ENCODE data around the gene IDH3B.
"Not testable (repeated sequence)": the region's sequence is repeated elsewhere in the genome, so short reads cannot be mapped to it uniquely, and the experiment has no call there.

IDH3B gene

GRCh38 chr20:2701671-2702081 is 37.7 kb upstream of the IDH3B start:
- Histone ChIP-seq H3K4me3 (ENCODE audit: low read depth, low read length) (no peak overlapping the region), H3K9me3 (ENCODE audit: control insufficient read depth, insufficient read depth, low read length) (no peaks in the 10 kb centered on the region), H3K27me3 (ENCODE audit: control insufficient read depth, insufficient read depth, low read length) (peaks cover 90% of the 10 kb centered on the region), H3K4me1 (ENCODE audit: control insufficient read depth, insufficient read depth, low read length) (peaks cover 29% of the 10 kb centered on the region), H3K27ac (ENCODE audit: low read depth, low read length) (peak overlapping the region; percentile 3), H3K36me3 (ENCODE audit: control insufficient read depth, insufficient read depth, low read length) (no peaks in the 10 kb centered on the region), H3K9ac (ENCODE audit: low read depth, low read length) (no peak overlapping the region)

GRCh38 chr20:2700913-2701620 is 37.1 kb upstream of the IDH3B start:
- Histone ChIP-seq H3K36me3 (ENCODE audit: control insufficient read depth, insufficient read depth, low read length) (no peaks in the 10 kb centered on the region), H3K27ac (ENCODE audit: low read depth, low read length) (peak overlapping the region; percentile 3), H3K27me3 (ENCODE audit: control insufficient read depth, insufficient read depth, low read length) (peaks cover 90% of the 10 kb centered on the region), H3K4me1 (ENCODE audit: control insufficient read depth, insufficient read depth, low read length) (peaks cover 23% of the 10 kb centered on the region), H3K9me3 (ENCODE audit: control insufficient read depth, insufficient read depth, low read length) (no peaks in the 10 kb centered on the region), H3K9ac (ENCODE audit: low read depth, low read length) (no peak overlapping the region), H3K4me3 (ENCODE audit: low read depth, low read length) (no peak overlapping the region)

- Histone ChIP-seq H3K9me3 (ENCODE audit: control insufficient read depth, insufficient read depth, low read length) (no peaks in the 10 kb centered on the region), H3K36me3 (ENCODE audit: control insufficient read depth, insufficient read depth, low read length) (no peaks in the 10 kb centered on the region), H3K4me1 (ENCODE audit: control insufficient read depth, insufficient read depth, low read length) (peaks cover 23% of the 10 kb centered on the region), H3K4me3 (ENCODE audit: low read depth, low read length) (no peak overlapping the region), H3K27ac (ENCODE audit: low read depth, low read length) (no peak overlapping the region), H3K27me3 (ENCODE audit: control insufficient read depth, insufficient read depth, low read length) (peaks cover 90% of the 10 kb centered on the region), H3K9ac (ENCODE audit: low read depth, low read length) (no peak overlapping the region)
Measured at GRCh38 chr20:2699775-2700413, 35.9 kb upstream of the IDH3B start.

DNA sequence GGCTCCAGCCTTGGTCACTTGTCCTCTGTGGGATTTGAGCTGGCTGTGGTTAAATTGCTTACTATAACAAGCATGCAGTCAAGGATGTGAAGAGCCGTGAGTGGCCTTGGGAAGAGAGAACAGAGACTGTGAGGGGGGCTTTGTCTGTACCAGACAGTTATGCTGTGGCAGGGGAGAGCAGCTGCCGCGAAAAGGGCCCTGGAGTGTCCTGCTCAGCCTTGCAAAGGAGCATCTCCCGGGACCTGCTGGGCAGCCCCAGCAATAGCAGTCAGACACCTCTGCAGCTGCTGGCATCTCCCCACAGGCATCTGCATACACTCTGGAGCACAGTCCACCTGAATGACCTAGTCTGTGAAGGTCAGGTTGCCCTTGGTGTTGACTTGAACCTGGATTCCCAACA is 34.9 kb upstream of the IDH3B start:
- Histone ChIP-seq H3K36me3 (ENCODE audit: control insufficient read depth, insufficient read depth, low read length) (no peaks in the 10 kb centered on the region), H3K9ac (ENCODE audit: low read depth, low read length) (no peak overlapping the region), H3K4me1 (ENCODE audit: control insufficient read depth, insufficient read depth, low read length) (peaks cover 28% of the 10 kb centered on the region), H3K9me3 (ENCODE audit: control insufficient read depth, insufficient read depth, low read length) (no peaks in the 10 kb centered on the region), H3K4me3 (ENCODE audit: low read depth, low read length) (no peak overlapping the region), H3K27ac (ENCODE audit: low read depth, low read length) (no peak overlapping the region), H3K27me3 (ENCODE audit: control insufficient read depth, insufficient read depth, low read length) (peaks cover 90% of the 10 kb centered on the region)

GRCh38 chr20:2698186-2698817 is 34.3 kb upstream of the IDH3B start:
- Histone ChIP-seq H3K4me3 (ENCODE audit: low read depth, low read length) (no peak overlapping the region), H3K4me1 (ENCODE audit: control insufficient read depth, insufficient read depth, low read length) (peaks cover 28% of the 10 kb centered on the region), H3K9me3 (ENCODE audit: control insufficient read depth, insufficient read depth, low read length) (no peaks in the 10 kb centered on the region), H3K9ac (ENCODE audit: low read depth, low read length) (no peak overlapping the region), H3K27ac (ENCODE audit: low read depth, low read length) (no peak overlapping the region), H3K36me3 (ENCODE audit: control insufficient read depth, insufficient read depth, low read length) (no peaks in the 10 kb centered on the region), H3K27me3 (ENCODE audit: control insufficient read depth, insufficient read depth, low read length) (peaks cover 90% of the 10 kb centered on the region)

GRCh38 chr20:2697768-2698167 is 33.8 kb upstream of the IDH3B start:
- Histone ChIP-seq H3K4me3 (ENCODE audit: low read depth, low read length) (no peak overlapping the region), H3K9ac (ENCODE audit: low read depth, low read length) (no peak overlapping the region), H3K36me3 (ENCODE audit: control insufficient read depth, insufficient read depth, low read length) (no peaks in the 10 kb centered on the region), H3K4me1 (ENCODE audit: control insufficient read depth, insufficient read depth, low read length) (peaks cover 28% of the 10 kb centered on the region), H3K27ac (ENCODE audit: low read depth, low read length) (no peak overlapping the region), H3K9me3 (ENCODE audit: control insufficient read depth, insufficient read depth, low read length) (no peaks in the 10 kb centered on the region), H3K27me3 (ENCODE audit: control insufficient read depth, insufficient read depth, low read length) (peaks cover 87% of the 10 kb centered on the region)

- H3K9me3 ChIP-seq (ENCODE audit: control insufficient read depth, insufficient read depth, low read length): no peaks in the 10 kb centered on the region
- H3K9ac ChIP-seq (ENCODE audit: low read depth, low read length): no peak overlapping the region
- no peaks in the 10 kb centered on the region for H3K36me3 ChIP-seq (ENCODE audit: control insufficient read depth, insufficient read depth, low read length)
- H3K27ac ChIP-seq (ENCODE audit: low read depth, low read length): no peak overlapping the region
- peaks cover 33% of the 10 kb centered on the region for H3K4me1 ChIP-seq (ENCODE audit: control insufficient read depth, insufficient read depth, low read length)
- no peak overlapping the region for H3K4me3 ChIP-seq (ENCODE audit: low read depth, low read length)
- peaks cover 90% of the 10 kb centered on the region for H3K27me3 ChIP-seq (ENCODE audit: control insufficient read depth, insufficient read depth, low read length)
Measured at GRCh38 chr20:2696646-2697045, 32.6 kb upstream of the IDH3B start.

- H3K27ac ChIP-seq (ENCODE audit: low read depth, low read length); H3K4me3 ChIP-seq (ENCODE audit: low read depth, low read length); H3K36me3 ChIP-seq (ENCODE audit: control insufficient read depth, insufficient read depth, low read length); H3K9me3 ChIP-seq (ENCODE audit: control insufficient read depth, insufficient read depth, low read length); H3K9ac ChIP-seq (ENCODE audit: low read depth, low read length): not testable (repeated sequence)
- Histone ChIP-seq H3K4me1 (ENCODE audit: control insufficient read depth, insufficient read depth, low read length) (peaks cover 30% of the 10 kb centered on the region), H3K27me3 (ENCODE audit: control insufficient read depth, insufficient read depth, low read length) (peaks cover 91% of the 10 kb centered on the region)
Measured at GRCh38 chr20:2695984-2696525, 32.0 kb upstream of the IDH3B start.

DNA sequence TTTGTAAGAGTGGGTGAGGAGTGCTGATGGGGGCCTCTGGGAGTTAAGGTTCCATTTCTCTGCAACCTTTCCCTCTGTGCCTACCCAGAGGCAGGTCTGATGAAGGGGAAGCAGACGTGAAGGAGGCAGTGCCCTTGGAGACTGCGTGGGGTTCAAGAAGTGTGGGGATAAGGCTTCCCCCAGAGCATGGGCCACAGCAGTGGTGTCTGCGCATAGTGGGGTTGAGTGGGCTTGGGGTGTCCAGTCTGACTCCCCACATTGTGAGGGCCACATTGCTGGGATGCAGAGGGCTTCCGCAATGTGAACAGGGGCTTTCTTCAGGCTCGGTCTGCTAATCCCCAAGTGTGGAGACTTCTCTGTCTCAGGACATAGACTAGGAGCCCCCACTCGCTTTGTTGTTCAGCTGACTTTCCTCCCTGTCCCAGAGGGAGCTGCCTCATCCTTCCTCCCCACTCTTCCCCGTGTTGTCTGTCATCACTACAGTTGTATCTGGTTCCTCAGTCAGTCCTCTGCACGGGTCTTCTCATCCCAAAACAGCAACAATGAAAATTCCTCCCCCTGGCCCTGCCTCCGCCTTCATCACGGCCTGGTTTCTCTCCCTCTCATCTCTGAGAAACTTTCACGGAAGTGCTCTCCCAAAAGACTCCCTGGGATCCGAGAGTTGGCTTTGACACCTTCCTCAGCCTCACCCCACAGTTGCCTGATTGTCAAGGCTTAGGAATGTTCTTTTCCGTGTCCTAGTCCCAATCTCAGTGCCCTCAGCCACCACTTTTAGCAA is 31.4 kb upstream of the IDH3B start:
- H3K9ac ChIP-seq (ENCODE audit: low read depth, low read length): no peak overlapping the region
- no peaks in the 10 kb centered on the region for H3K36me3 ChIP-seq (ENCODE audit: control insufficient read depth, insufficient read depth, low read length)
- H3K4me3 ChIP-seq (ENCODE audit: low read depth, low read length): no peak overlapping the region
- H3K9me3 ChIP-seq (ENCODE audit: control insufficient read depth, insufficient read depth, low read length): no peaks in the 10 kb centered on the region
- peaks cover 91% of the 10 kb centered on the region for H3K27me3 ChIP-seq (ENCODE audit: control insufficient read depth, insufficient read depth, low read length)
- no peak overlapping the region for H3K27ac ChIP-seq (ENCODE audit: low read depth, low read length)
- H3K4me1 ChIP-seq (ENCODE audit: control insufficient read depth, insufficient read depth, low read length): peaks cover 25% of the 10 kb centered on the region

DNA sequence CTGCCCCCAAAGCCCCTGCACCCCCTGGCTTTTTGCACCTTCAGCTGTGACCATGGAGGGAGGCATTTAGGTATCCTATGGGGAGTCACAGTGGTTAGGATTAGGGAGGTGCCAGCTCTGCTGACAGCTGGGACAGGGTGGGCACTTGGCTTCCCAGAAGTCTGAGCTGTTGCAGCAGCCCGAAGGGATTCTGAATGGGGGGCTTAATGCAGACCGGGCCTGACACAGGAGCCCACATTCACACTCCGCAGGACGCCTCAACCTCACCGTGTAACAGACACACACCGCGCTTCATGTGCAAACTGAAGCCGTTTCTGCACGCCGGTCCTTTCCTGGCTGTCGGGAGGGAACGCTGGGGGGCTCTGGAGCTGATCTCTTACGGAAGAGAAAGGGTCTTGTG is 30.5 kb upstream of the IDH3B start:
- Histone ChIP-seq H3K4me3 (ENCODE audit: low read depth, low read length) (no peak overlapping the region), H3K27me3 (ENCODE audit: control insufficient read depth, insufficient read depth, low read length) (peaks cover 91% of the 10 kb centered on the region), H3K36me3 (ENCODE audit: control insufficient read depth, insufficient read depth, low read length) (no peaks in the 10 kb centered on the region), H3K9ac (ENCODE audit: low read depth, low read length) (no peak overlapping the region), H3K27ac (ENCODE audit: low read depth, low read length) (no peak overlapping the region), H3K4me1 (ENCODE audit: control insufficient read depth, insufficient read depth, low read length) (peaks cover 25% of the 10 kb centered on the region), H3K9me3 (ENCODE audit: control insufficient read depth, insufficient read depth, low read length) (no peaks in the 10 kb centered on the region)
